GM12872 (cell line): Measurements from ENCODE around the gene FAM167B.

ENCODE experiments used
- TF ChIP-seq, protein P1 (sequence below): IDR thresholded peaks from 3 replicates; pipeline ENCODE4 v1.5.1; 2011; ENCODE audit warnings: low read depth, mild to moderate bottlenecking, low read length, moderate library complexity; ENCODE audit not compliant: insufficient read depth

Gene FAM167B

DNA sequence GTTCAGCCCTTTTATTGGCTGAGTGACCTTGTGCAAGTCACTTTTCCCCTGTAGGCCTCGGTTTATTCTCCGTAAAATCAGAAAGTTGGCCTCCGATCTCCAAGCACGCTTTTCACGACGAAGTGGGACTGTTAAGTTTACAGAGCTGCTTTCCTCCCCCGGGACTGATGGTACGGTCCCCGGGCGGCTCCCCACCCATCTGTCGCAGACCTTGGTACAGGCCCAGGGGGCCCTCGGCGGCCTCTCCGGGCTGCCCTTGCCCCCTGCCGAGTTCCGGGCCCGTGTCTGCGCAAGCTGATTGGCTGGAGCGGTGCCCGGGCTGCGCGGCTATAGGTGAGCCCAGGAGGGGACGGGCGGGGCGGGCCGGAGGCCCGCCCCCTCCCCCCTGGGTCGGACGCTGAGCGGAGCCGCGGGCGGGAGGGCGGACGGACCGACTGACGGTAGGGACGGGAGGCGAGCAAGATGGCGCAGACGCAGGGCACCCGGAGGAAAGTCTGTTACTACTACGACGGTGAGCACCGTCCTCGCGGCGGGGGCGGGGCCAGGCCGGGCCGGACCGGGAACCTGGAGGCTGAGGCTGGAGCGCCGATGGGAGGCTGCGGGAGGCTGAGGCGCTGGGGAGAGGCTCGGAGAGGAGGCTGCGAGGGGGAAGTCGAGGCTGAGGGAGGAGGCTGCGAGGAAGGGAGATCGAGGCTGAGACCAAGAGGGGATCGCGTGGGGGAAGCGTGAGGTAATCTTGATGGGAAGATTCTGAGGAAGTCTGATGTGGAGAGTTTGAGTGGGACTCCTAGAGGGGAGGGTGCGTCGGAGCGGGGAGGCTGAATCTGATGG is 44.9 kb downstream of the FAM167B start, which contains the start of gene HDAC1:
Gene HDAC1 (plus strand): TSS at position 376 of the 831 bp plus-strand sequence. CDS start 87 bp downstream, at position 463.
- TF ChIP-seq, protein P1, sequence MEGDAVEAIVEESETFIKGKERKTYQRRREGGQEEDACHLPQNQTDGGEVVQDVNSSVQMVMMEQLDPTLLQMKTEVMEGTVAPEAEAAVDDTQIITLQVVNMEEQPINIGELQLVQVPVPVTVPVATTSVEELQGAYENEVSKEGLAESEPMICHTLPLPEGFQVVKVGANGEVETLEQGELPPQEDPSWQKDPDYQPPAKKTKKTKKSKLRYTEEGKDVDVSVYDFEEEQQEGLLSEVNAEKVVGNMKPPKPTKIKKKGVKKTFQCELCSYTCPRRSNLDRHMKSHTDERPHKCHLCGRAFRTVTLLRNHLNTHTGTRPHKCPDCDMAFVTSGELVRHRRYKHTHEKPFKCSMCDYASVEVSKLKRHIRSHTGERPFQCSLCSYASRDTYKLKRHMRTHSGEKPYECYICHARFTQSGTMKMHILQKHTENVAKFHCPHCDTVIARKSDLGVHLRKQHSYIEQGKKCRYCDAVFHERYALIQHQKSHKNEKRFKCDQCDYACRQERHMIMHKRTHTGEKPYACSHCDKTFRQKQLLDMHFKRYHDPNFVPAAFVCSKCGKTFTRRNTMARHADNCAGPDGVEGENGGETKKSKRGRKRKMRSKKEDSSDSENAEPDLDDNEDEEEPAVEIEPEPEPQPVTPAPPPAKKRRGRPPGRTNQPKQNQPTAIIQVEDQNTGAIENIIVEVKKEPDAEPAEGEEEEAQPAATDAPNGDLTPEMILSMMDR: no peak
